ENCODE measurements around the gene KIF4A.
"Not testable (repeated sequence)": the region's sequence is repeated elsewhere in the genome, so short reads cannot be mapped to it uniquely, and the experiment has no call there.

KIF4A gene

DNA sequence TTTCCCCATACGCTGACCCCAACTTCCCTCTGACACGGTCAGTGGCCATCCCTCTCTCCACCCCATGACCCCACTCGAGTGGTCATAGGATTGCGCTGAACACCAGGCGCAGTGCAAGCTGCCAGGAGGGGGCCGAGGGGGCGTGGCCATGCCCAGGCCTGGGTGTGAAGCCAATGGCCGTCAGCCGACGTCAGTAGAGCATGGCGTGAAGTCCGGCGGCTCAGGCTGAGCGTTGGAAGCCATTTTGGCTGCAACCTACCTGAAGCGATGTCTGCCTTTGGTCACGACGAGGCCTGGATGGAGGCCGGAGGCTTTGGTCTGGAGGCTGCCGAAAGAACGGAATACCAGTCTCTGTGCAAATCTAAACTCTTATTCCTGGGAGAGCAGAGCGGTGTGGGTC lies 8.0 kb upstream of the KIF4A start, which contains the start of gene RAB41:
RAB41 (plus strand) TSS at position 222 of the 400 bp plus-strand sequence; CDS start at position 268, 46 bp downstream.
- in situ Hi-C loops (cut with MboI; ENCODE audit: low pct_unique_long_range_greater_than_20kb, low sequenced_read_pairs), result no loop called here
- no peak for DNase-seq

DNA sequence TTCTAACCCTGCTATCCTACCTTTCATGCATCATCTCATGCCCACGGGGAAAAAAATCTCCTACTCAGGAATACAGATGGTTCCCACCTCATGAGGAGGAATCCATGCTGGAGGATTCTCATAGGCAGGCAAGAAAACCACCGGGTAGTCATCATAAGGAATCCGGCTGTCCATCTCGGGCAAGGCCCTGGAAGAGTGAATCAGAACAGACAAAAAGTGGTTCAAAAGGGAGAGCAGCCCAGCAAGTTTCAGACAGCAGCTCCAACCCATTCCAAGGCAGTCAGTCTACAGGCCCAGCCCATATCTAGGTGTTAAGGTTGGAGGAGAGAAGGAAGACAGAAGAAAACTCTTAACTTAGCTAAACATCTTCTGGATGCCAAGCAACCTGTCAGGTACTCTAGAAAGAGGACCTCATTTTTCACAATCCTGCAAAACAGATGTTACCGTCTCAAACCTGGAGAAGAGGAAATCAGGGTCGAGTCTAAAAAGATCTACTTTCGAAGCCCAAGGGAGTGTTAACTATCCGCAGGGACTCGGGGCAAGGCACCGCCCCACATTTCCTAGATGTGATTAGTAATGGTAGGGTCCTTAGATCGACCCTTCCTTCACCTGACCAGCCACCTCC lies 624 bp upstream of the KIF4A start:
- DNase-seq, result no peak
- in situ Hi-C loops (cut with MboI; ENCODE audit: low pct_unique_long_range_greater_than_20kb, low sequenced_read_pairs), result no loop called here

DNA sequence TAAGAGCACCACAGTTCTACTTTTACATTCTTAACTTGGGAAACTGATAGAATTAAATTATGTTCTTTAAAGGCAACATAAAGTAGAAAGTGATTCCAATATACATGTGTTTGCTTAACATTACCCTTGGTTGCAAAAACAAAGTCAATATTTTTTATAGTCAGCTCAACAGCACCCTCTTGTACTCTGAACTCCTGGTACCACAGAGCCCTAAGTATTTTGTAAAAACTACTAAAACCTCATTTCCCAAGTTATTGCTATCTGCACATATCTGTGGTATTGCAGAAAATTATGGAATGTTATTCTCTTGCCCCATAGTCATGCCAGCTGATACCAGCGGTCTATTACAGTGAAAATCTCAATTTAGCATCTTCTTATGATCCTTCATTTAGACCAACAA lies 2.9 kb downstream of the KIF4A start:
- DNase-seq, result no peak
- in situ Hi-C loops (cut with MboI; ENCODE audit: low pct_unique_long_range_greater_than_20kb, low sequenced_read_pairs), result no loop called here

DNA sequence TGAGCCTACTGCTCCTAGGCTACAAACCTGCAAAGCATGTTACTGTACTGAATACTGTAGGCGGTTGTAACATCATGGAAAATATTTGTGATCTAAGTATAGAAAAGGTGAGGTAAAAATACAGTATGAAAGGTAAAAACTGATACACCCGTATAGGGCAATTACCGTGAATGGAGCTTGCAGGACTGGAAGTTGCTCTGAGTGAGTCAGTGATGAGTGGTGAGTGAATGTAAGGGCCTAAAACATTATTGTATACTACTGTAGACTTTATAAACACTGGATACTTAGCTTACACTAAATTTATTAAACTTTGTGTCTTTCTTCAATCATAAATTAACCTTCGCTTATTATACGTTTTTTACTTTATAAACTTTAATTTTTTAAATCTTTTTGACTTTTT lies 3.7 kb downstream of the KIF4A start:
- DNase-seq, result no peak
- in situ Hi-C loops (cut with MboI; ENCODE audit: low pct_unique_long_range_greater_than_20kb, low sequenced_read_pairs), result no loop called here

DNA sequence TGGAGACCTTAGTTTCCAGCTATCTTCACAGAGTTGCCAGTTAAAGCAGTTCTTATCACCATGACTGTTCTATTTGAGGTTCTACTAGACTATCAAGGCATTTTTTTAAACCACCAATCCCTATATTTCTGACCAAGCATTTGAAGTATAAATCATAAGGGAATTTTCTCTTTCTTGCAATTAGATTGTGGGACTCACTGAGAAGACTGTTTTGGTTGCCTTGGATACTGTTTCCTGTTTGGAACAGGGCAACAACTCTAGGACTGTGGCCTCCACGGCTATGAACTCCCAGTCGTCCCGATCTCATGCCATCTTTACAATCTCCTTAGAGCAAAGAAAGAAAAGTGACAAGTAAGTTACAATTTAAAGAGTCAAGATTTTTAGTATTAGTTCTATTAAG lies 11.8 kb downstream of the KIF4A start:
- in situ Hi-C loops (cut with MboI; ENCODE audit: low pct_unique_long_range_greater_than_20kb, low sequenced_read_pairs), result no loop called here
- DNase-seq, result peak; percentile 8

DNA sequence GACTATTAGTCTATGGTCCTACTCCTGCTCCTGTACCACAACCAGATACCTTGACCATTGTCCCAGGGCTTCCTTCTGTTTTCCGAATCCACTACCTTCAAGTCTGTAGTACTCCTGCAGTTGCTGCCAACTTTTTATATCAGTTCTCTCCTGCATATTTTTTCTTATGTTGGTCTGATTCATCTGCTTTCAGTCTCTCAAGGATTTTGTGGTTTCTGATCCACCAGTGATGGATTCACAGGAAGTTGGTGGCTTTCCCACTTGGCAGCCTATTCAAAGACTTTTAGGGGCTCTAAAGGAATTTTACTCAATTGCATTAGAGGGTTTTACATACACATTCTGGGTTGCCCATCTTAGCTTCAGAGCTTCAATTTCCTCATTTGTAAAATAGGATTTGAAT lies 23.6 kb downstream of the KIF4A start:
- in situ Hi-C loops (cut with MboI; ENCODE audit: low pct_unique_long_range_greater_than_20kb, low sequenced_read_pairs), result no loop called here
- no peak for DNase-seq

DNA sequence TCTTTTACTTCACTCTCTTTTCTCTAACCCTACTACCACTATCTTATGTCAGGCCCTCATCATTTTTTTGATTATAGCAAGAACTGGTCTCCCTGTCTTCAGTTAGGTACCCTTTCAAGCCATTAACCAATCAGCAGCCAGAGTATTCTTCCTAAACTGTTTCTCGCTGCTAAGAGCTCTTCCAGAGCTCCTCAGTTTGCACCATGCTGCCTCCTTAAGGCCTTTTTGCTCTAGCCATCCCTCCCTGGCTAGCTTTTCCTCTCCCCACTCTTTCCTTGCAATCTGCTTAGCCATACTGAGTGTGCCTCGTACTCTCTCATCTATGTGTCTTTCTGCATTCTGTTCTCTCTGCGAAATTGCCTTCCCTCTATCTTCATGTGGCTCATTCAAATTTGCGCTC lies 32.9 kb downstream of the KIF4A start:
- in situ Hi-C loops (cut with MboI; ENCODE audit: low pct_unique_long_range_greater_than_20kb, low sequenced_read_pairs), result no loop called here
- DNase-seq, result no peak

DNA sequence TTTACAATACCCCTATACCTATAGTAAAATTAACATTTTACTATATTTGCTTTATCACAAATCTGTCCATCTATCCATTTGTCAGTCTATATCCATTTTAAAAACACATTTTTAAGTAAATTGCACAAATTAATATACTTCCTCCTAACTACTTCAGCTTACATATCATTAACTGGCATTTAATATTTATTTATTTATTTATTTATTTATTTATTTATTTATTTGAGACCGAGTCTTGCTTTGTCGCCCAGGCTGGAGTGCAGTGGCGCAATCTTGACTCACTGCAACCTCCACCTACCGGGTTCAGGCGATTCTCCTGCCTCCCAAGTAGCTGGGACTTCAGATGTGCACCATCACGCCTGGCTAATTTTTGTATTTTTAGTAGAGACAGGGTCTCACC lies 33.7 kb downstream of the KIF4A start:
- DNase-seq; in situ Hi-C loops (cut with MboI; ENCODE audit: low pct_unique_long_range_greater_than_20kb, low sequenced_read_pairs): not testable (repeated sequence)

DNA sequence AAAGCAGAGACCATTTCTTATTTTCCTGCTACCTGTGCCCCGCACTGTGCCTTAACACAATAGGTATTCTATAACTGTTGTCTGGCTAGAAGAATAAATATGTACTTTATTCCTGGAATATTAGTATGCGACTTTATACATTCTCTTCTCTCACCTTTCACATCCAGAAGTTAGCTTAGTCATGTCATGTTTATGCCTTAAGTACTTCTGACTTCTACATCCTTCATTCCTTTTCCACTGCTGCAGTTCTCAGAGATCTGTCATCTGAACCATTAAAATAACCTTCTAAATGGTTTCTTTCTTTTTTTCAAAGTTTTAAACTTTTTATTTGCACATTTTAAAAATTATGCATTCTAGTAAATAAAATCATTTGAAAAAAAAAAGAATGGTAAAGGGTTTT lies 34.4 kb downstream of the KIF4A start:
- DNase-seq, result no peak
- in situ Hi-C loops (cut with MboI; ENCODE audit: low pct_unique_long_range_greater_than_20kb, low sequenced_read_pairs), result no loop called here

DNA sequence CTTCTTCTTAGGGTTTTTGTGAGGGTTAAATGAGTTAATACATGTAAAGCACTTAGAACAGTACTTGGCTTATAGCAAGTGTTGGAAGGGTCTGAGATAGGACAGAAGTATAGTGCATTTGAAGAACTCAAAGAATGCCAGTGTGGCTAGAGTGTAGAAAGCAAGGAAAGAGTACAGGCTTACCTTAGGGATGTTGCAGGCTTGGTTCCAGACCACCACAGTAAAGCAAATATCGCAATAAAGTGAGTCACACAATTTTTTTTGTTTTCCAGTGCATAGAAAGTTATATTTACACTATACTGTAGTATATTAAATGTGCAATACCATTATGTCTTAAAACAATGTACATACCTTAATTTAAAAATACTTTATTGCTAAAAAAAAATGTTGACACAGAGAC lies 41.3 kb downstream of the KIF4A start:
- no peak for DNase-seq

DNA sequence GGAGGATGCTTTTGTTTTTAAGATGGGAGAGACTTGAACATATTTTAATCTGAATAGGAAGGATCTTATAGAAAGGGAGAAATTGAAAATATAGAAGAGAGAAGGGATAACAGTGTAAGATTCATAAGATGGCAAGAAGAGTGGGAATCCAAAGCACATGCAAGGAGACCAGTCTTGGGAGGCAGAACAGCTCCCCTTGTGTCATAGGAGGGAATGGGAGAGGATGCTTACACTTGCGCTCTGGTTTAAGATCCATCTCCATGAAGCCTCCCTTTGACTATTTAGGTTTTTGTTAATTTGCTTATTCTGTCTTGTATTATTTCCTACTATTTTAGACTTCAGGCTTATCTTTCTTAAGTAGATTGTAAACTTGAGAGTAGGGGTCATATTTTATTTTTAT lies 42.7 kb downstream of the KIF4A start:
- no peak for DNase-seq
- in situ Hi-C loops (cut with MboI; ENCODE audit: low pct_unique_long_range_greater_than_20kb, low sequenced_read_pairs), result no loop called here

More for the DNA sequence above, 41.3 kb downstream of the KIF4A start:
- in situ Hi-C loops (cut with MboI; ENCODE audit: low pct_unique_long_range_greater_than_20kb, low sequenced_read_pairs), result no loop called here

DNA sequence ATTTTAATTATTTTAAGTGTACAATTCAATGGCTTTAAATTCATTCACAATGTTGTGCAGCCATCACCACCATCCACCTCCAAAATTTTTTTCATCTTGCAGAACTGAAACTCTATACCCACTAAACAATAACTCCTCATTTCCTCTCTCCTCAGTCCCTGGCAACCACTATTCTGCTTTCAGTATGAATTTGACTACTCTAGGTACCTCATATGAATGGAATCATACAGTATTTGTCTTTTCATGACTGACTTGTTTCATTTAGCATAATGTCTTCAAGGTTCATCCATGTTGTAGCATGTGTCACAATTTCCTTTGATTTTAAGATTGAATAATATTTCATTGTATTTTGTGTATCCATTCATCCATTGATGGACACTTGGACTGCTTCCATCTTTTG lies 46.9 kb downstream of the KIF4A start:
- no peak for DNase-seq
- in situ Hi-C loops (cut with MboI; ENCODE audit: low pct_unique_long_range_greater_than_20kb, low sequenced_read_pairs), result no loop called here

DNA sequence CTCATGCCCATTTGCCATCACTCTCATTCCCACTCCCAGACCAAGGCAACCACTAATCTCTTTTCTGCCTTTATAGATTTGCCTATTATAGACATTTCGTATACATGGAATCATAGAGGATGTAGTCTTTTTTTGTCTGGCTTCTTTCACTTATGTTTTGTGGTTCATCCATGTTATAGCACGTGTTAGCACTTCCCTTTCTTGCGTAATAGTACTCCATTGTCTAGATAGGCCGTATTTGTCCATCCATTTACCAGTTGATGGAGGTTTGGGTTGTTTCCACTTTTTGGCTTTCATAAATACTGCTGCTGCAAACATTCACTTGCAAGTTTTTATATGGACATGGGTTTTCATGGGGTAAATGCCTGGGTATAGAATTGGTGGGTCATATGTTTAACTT lies 48.4 kb downstream of the KIF4A start:
- peak; percentile 47 for DNase-seq

DNA sequence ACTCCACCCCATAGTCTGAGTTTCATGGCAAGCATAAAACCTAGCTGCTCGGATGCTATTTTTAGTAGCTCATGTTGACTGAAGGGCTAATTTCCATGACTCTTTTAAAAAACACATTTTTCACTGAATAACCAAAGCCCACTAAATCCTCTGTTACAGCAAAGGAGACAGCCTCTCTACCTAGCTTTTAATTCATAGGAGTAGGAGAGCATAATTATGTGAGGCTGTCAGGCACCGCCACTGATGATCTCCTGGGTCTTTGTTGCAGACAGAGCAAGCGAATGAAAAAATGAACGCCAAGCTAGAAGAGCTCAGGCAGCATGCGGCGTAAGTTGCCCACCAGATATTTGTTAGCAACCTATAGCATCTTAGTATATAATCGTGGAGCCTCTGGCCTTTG lies 53.5 kb downstream of the KIF4A start:
- no peak for DNase-seq
- in situ Hi-C loops (cut with MboI; ENCODE audit: low pct_unique_long_range_greater_than_20kb, low sequenced_read_pairs), result no loop called here

More for the DNA sequence above, 48.4 kb downstream of the KIF4A start:
- in situ Hi-C loops (cut with MboI; ENCODE audit: low pct_unique_long_range_greater_than_20kb, low sequenced_read_pairs), result no loop called here

DNA sequence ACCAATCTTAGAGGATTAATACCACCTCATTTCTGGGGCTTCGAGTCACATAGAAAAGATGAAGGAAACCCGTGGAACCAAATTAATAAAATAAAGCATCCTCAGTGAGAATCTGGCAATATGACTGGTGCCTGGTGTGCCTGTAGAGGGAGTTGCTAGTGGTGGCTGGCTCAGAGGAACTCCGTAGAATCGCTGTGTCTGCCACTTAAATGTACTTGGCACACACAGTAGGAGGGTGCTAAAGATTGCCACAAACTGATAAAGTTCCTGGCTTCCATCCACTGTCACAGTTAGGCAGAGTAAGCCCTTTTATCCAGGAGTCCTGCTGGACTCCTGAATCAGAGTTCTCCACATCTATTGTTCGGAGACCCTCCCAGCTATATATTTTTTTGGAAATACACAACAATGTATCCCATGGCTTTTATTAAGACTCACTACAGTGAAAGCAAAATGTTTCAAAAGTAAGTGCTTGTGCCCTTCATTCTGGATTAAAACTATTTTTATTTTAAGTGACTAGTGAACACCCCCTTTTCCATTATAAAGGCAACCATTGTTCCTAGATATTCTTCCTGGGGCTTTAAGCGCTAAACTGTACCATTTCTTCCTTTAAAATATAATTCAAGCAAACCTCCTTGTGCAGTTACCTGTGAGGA lies 56.6 kb downstream of the KIF4A start:
- in situ Hi-C loops (cut with MboI; ENCODE audit: low pct_unique_long_range_greater_than_20kb, low sequenced_read_pairs), result no loop called here
- no peak for DNase-seq

DNA sequence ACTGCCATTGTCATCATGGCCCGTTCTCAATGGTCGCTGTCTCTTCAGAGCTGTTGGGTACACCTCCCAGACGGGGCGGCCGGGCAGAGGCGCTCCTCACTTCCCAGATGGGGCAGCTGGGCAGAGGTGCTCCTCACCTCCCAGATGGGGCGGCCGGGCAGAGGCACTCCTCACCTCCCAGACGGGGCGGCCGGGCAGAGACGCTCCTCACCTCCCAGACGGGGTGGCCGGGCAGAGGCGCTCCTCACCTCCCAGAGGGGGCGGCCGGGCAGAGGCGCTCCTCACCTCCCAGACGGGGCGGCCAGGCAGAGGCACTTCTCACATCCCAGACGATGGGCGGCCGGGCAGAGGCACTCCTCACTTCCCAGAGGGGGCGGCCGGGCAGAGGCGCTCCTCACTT lies 58.9 kb downstream of the KIF4A start:
- DNase-seq; in situ Hi-C loops (cut with MboI; ENCODE audit: low pct_unique_long_range_greater_than_20kb, low sequenced_read_pairs): not testable (repeated sequence)

DNA sequence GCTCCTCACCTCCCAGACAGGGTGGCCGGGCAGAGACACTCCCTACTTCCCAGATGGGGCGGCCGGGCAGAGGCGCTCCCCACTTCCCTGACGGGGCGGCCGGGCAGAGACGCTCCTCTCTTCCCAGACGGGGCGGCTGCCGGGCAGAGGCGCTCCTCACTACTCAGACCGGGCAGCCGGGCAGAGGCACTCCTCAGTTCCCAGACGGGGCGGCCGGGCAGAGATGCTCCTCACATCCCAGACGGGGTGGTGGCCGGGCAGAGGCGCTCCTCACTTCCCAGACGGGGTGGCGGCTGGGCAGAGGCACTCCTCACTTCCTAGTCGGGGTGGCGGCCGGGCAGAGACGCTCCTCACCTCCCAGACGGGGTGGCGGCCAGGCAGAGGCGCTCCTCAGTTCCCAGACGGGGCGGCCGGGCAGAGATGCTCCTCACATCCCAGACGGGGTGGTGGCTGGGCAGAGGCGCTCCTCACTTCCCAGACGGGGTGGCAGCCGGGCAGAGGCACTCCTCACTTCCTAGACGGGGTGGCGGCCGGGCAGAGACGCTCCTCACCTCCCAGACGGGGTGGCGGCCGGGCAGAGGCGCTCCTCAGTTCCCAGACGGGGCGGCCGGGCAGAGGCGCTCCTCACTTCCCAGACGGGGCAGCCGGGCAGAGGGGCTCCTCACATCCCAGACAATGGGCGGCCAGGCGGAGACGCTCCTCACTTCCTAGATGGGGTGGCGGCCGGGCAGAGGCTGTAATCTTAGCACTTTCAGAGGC lies 59.6 kb downstream of the KIF4A start:
- in situ Hi-C loops (cut with MboI; ENCODE audit: low pct_unique_long_range_greater_than_20kb, low sequenced_read_pairs); DNase-seq: not testable (repeated sequence)

DNA sequence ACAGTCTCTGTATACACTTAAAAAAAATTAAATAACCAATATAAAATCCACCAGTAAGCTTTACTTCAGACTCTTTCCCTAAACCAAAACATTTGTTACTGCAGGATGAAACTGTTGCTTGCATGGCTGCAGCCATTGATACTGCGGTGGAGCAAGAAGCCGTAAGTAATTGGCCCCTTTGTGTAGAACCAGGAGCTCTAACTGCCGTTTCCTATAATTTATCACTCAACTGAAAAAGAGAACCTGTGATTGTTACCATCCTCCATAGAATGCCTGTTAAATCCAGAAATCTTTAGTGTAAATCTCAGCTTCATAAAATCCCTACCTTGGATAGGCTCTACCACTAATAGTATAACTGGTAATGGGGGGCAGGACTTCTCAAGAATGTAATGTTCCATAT lies 62.6 kb downstream of the KIF4A start:
- no peak for DNase-seq
- in situ Hi-C loops (cut with MboI; ENCODE audit: low pct_unique_long_range_greater_than_20kb, low sequenced_read_pairs), result no loop called here

DNA sequence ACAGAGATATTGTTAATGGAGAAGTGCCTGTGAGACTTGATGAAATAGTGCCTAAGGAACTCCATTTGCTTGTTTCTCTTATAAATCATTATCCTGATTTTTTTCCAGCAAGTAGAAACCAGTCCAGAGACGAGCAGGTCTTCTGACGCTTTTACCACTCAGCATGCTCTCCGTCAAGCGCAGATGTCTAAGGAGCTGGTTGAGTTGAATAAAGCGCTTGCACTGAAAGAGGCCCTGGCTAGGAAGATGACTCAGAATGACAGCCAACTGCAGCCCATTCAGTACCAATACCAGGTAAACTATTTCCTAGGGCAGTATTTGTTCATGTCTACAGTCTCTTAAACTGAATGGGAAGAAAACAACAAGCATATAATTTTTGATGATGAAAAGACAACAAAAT lies 63.6 kb downstream of the KIF4A start:
- in situ Hi-C loops (cut with MboI; ENCODE audit: low pct_unique_long_range_greater_than_20kb, low sequenced_read_pairs), result no loop called here
- no peak for DNase-seq

DNA sequence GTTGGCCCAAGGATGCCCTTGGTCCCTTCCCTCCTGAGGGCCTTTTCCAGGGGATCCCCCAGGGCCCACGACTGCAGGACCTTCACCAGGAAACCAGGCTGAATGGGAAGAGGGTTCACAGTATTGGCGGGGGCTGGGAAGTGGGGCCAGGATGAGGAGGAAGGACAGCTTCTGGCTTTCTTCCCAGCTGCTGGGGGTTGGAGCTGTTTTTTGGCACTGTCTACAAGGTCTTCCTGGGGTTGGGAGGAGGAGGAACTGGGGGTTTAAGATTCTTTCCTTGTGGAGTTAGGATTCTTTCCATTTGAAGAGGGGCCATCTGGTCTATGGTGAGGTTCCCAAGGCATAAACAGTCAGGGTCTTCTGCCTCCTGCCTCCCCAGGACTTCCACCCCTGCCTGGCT lies 64.8 kb downstream of the KIF4A start:
- in situ Hi-C loops (cut with MboI; ENCODE audit: low pct_unique_long_range_greater_than_20kb, low sequenced_read_pairs), result no loop called here
- no peak for DNase-seq
